ENCODE measurements around the gene ESRRA.

DNA sequence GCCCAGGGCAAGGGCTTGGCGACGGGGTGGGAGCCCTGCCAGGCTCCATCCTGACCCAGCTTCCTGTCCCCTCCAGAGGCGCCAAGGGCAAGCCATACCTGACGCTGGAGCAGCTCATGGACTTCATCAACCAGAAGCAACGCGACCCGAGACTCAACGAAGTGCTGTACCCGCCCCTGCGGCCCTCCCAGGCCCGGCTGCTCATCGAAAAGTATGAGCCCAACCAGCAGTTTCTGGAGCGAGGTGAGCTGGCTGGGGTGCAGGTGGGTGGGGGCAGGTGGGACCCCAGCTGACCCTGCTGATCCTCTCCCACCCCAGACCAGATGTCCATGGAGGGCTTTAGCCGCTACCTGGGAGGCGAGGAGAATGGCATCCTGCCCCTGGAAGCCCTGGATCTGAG lies 49.0 kb upstream of the ESRRA start:
- TF ChIP-seq, protein P1, sequence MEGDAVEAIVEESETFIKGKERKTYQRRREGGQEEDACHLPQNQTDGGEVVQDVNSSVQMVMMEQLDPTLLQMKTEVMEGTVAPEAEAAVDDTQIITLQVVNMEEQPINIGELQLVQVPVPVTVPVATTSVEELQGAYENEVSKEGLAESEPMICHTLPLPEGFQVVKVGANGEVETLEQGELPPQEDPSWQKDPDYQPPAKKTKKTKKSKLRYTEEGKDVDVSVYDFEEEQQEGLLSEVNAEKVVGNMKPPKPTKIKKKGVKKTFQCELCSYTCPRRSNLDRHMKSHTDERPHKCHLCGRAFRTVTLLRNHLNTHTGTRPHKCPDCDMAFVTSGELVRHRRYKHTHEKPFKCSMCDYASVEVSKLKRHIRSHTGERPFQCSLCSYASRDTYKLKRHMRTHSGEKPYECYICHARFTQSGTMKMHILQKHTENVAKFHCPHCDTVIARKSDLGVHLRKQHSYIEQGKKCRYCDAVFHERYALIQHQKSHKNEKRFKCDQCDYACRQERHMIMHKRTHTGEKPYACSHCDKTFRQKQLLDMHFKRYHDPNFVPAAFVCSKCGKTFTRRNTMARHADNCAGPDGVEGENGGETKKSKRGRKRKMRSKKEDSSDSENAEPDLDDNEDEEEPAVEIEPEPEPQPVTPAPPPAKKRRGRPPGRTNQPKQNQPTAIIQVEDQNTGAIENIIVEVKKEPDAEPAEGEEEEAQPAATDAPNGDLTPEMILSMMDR (IDR thresholded peaks at IDR 0.05): no peak
- TF ChIP-seq POLR2AphosphoS5 (IDR thresholded peaks at IDR 0.05) (no peak), POLR2A (IDR thresholded peaks at IDR 0.05) (no peak), EP300 (IDR thresholded peaks at IDR 0.05) (no peak)
